IPS DF 6.9 (cell line): ENCODE results near the gene ABCB7.

Experiments used
- DNase-seq: peaks from one replicate; pipeline ENCODE4 v3.0.0-alpha.2; 2013; ENCODE audit warnings: low read depth, low spot score
- H3K27ac ChIP-seq: one replicate; pipeline ENCODE4 v1.5.1; 2013; ENCODE audit warnings: low read length, control low read depth
- H3K27me3 ChIP-seq: 2 replicates; pipeline ENCODE4 v1.6.1; 2013; ENCODE audit warnings: mild to moderate bottlenecking, low read length; ENCODE audit not compliant: control insufficient read depth, insufficient read depth
- H3K36me3 ChIP-seq: 2 replicates; pipeline ENCODE4 v1.6.1; 2013; ENCODE audit warnings: low read length; ENCODE audit not compliant: control insufficient read depth, insufficient read depth
- H3K4me1 ChIP-seq: 2 replicates; pipeline ENCODE4 v1.6.1; 2013; ENCODE audit warnings: low read length; ENCODE audit not compliant: control insufficient read depth, insufficient read depth
- H3K4me3 ChIP-seq: 2 replicates; pipeline ENCODE4 v1.5.1; 2013; ENCODE audit warnings: mild to moderate bottlenecking, low read length
- H3K9me3 ChIP-seq: 2 replicates; pipeline ENCODE4 v1.6.1; 2013; ENCODE audit warnings: low read length, inconsistent platforms; ENCODE audit not compliant: control insufficient read depth, insufficient read depth
- WGBS: extraction: QIAGEN DNeasy Blood & Tissue Kit; methylation state at CpG from one replicate; pipeline ENCODE4 v1.1.7; 2013; ENCODE audit warnings: mixed read lengths, missing lambda C conversion rate; ENCODE audit not compliant: insufficient read length, insufficient coverage; 5-methylcytosine and 5-hydroxymethylcytosine counted together

Gene ABCB7

DNA sequence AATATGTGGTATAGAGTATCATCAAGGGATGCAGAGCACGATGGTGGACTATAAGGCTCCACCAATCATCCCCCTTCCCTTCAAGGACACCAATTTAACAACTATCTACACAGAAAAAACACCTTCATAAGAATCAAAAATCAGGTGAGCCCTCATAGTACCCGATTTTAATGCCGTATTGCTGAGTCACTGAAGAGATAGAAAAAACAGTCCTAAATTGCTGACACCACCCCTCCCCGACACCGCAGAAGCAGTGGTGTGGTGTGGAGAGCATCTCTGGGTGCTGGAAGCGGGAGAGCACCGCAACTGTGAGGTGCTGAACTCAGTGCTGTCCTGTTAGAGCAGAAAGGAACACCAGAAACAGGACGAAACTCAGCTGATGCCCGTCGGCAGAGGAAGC is 49.3 kb downstream of the ABCB7 start:
- Histone ChIP-seq H3K9me3 (no peaks in the 10 kb centered on the region), H3K4me3 (no peak overlapping the region), H3K36me3 (no peaks in the 10 kb centered on the region), H3K4me1 (no peaks in the 10 kb centered on the region), H3K27me3 (no peaks in the 10 kb centered on the region), H3K27ac (no peak overlapping the region)
- no CpG with 5 or more reads among the region's 10 CpGs for WGBS
- no peak for DNase-seq

- Histone ChIP-seq H3K9me3 (no peaks in the 10 kb centered on the region), H3K27ac (no peak overlapping the region), H3K4me3 (no peak overlapping the region), H3K27me3 (no peaks in the 10 kb centered on the region), H3K36me3 (no peaks in the 10 kb centered on the region), H3K4me1 (no peaks in the 10 kb centered on the region)
- no CpG with 5 or more reads among the region's 1 CpG for WGBS
- DNase-seq, result no peak
Observed at GRCh38 chrX:75096331-75096730, 59.8 kb downstream of the ABCB7 start.

DNA sequence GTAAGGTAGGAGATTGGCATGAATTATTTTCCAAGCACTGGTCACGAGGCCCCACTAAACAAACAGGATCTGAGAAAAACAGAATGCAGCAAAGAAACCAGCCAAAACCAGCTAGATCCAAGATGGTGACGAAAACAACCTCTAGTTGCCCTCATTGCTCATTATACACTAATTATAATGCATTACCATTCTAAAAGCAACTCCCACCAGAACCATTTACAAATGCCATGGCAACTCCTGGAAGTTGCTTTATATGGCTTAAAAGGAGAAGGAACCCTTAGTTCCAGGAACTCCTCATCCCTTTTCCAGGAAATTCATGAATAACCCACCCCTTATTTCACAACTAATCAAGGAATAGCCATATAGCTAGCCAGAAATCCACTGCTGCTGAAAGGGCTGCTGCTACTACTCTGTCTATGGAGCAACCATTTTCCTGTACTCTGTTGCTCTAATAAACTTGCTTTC is 69.3 kb downstream of the ABCB7 start:
- no peak for DNase-seq
- Histone ChIP-seq H3K27me3 (no peaks in the 10 kb centered on the region), H3K9me3 (no peaks in the 10 kb centered on the region), H3K4me3 (no peak overlapping the region), H3K4me1 (no peaks in the 10 kb centered on the region), H3K27ac (no peak overlapping the region), H3K36me3 (no peaks in the 10 kb centered on the region)
- no CpG with 5 or more reads among the region's 2 CpGs for WGBS

DNA sequence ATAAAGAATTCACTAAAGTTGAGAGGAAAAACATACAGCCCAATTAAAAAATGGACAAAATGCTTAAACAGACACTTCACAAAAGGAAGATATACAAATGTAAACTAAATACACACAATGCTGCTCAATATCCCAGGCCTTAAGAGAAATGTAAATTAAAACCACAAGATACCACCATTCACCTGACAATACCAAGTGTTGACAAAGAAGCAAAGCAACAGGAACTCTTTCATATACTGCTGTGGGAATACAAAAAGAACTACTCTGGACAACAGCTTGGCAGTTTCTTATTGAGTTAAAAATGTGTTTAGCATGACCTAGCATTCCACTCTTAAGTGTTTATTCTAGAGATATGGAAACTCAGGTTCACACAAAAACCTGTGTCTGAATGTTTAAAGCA is 71.3 kb downstream of the ABCB7 start:
- no peak overlapping the region for H3K4me3 ChIP-seq
- H3K4me1 ChIP-seq, result no peaks in the 10 kb centered on the region
- no peaks in the 10 kb centered on the region for H3K36me3 ChIP-seq
- no peak for DNase-seq
- H3K27me3 ChIP-seq, result no peaks in the 10 kb centered on the region
- H3K27ac ChIP-seq, result no peak overlapping the region
- H3K9me3 ChIP-seq, result no peaks in the 10 kb centered on the region

GRCh38 chrX:75076429-75076828 is 79.7 kb downstream of the ABCB7 start:
- H3K27ac ChIP-seq, result no peak overlapping the region
- WGBS, result no CpG with 5 or more reads among the region's 1 CpG
- no peaks in the 10 kb centered on the region for H3K36me3 ChIP-seq
- DNase-seq, result no peak
- H3K9me3 ChIP-seq, result no peaks in the 10 kb centered on the region
- no peaks in the 10 kb centered on the region for H3K27me3 ChIP-seq
- no peak overlapping the region for H3K4me3 ChIP-seq
- H3K4me1 ChIP-seq, result no peaks in the 10 kb centered on the region

DNA sequence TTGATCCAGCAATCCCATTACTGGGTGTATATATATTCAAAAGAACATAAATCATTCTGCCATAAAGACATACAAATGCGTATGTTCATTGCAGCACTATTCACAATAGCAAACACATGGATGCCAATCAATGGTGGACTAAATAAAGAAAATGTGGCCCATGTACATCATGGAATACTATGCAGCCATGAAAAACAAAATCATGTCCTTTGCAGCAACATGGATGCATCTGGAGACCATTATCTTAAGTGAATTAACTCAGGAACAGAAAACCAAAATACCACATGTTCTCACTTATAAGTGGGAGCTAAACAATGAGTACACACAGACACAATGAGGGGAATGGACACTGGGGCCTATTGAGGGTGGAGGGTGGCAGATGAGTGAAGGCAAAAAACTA is 81.6 kb downstream of the ABCB7 start:
- Histone ChIP-seq H3K4me1 (no peaks in the 10 kb centered on the region), H3K4me3 (no peak overlapping the region), H3K9me3 (no peaks in the 10 kb centered on the region), H3K27ac (no peak overlapping the region), H3K36me3 (no peaks in the 10 kb centered on the region), H3K27me3 (no peaks in the 10 kb centered on the region)
- WGBS, result no CpG with 5 or more reads among the region's 1 CpG
- no peak for DNase-seq

DNA sequence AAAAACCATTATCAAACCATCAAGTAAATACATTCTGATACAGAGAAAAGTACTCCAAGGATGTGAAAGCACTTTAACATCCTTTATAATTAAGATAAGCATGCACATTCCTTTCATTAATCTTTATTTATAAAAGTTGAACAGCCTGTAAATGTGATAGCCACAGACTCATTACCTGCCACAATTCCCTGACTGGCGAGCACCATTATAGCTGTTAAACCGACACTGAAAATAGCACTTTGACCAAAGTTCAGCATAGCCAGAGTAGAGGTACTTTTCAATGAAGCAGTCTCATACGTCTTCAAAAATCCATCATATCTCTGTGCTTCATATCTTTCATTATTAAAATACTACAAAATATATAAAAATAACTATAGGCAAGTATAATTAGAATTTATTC is 84.7 kb downstream of the ABCB7 start:
- Histone ChIP-seq H3K9me3 (no peaks in the 10 kb centered on the region), H3K27ac (no peak overlapping the region), H3K36me3 (no peaks in the 10 kb centered on the region), H3K27me3 (no peaks in the 10 kb centered on the region), H3K4me3 (no peak overlapping the region), H3K4me1 (no peaks in the 10 kb centered on the region)
- WGBS, result 100% methylated on average over 1 of the region's 3 CpGs
- DNase-seq, result no peak

- H3K4me1 ChIP-seq, result no peaks in the 10 kb centered on the region
- H3K9me3 ChIP-seq, result no peaks in the 10 kb centered on the region
- H3K27me3 ChIP-seq, result no peaks in the 10 kb centered on the region
- no peak overlapping the region for H3K4me3 ChIP-seq
- no CpG with 5 or more reads among the region's 2 CpGs for WGBS
- DNase-seq, result no peak
- H3K36me3 ChIP-seq, result no peaks in the 10 kb centered on the region
- H3K27ac ChIP-seq, result no peak overlapping the region
Observed at GRCh38 chrX:75067931-75068330, 88.2 kb downstream of the ABCB7 start.

DNA sequence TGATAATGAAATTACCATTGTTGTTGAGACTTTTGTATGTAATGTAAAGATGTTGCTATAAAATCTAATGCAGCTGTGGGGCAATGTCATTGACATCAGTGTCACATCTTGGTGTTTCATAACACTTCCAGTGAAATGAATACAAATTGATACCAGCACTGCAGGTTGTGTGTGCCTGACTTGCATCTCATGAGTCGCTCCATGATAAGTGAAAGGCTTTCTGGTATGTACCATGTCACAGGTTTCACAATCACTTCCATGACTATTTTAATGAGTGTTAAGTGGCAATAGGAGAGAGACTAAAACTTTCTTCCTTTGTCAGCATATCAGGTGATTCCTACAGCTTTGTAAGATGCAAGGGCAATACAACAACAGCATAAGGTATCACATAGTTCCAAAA is 94.4 kb downstream of the ABCB7 start:
- no CpG with 5 or more reads among the region's 1 CpG for WGBS
- H3K27ac ChIP-seq, result no peak overlapping the region

GRCh38 chrX:75051047-75051446 is 105.0 kb downstream of the ABCB7 start:
- no peaks in the 10 kb centered on the region for H3K9me3 ChIP-seq
- DNase-seq, result no peak
- H3K4me3 ChIP-seq, result no peak overlapping the region
- H3K4me1 ChIP-seq, result no peaks in the 10 kb centered on the region
- H3K27ac ChIP-seq, result no peak overlapping the region
- H3K36me3 ChIP-seq, result no peaks in the 10 kb centered on the region
- H3K27me3 ChIP-seq, result no peaks in the 10 kb centered on the region
- WGBS, result no CpG with 5 or more reads among the region's 1 CpG

More for the DNA sequence above, 94.4 kb downstream of the ABCB7 start:
- H3K36me3 ChIP-seq, result no peaks in the 10 kb centered on the region
- no peak for DNase-seq
- H3K4me3 ChIP-seq, result no peak overlapping the region
- no peaks in the 10 kb centered on the region for H3K9me3 ChIP-seq
- H3K27me3 ChIP-seq, result no peaks in the 10 kb centered on the region
- no peaks in the 10 kb centered on the region for H3K4me1 ChIP-seq

DNA sequence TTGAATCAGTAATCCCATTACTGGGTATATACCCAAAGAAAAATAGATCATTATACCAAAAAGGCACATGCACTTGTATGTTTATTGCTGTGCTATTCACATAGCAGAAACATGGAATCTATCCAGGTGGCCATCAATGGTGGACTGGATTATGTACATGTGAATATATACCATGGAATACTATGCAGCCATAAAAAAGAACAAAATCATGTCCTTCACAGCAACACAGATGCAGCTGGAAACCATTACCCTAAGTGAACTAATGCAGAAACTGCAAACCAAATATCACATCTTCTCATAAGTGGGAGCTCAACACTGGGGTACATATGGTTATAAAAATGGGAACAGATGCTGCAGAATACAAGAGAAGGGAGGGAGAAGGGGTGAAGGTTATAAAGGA is 110.7 kb downstream of the ABCB7 start:
- no peaks in the 10 kb centered on the region for H3K4me1 ChIP-seq
- no peak overlapping the region for H3K27ac ChIP-seq
- no peak overlapping the region for H3K4me3 ChIP-seq
- no peaks in the 10 kb centered on the region for H3K36me3 ChIP-seq
- DNase-seq, result no peak
- H3K27me3 ChIP-seq, result no peaks in the 10 kb centered on the region
- no peaks in the 10 kb centered on the region for H3K9me3 ChIP-seq
